Measurements from ENCODE around the gene CHST3. TPM values are rescaled to one million over a fixed set of nuclear protein-coding genes. Genes with fewer than 3 reads are reported as not detected.

CHST3 gene
- total RNA-seq, 1 experiment from 2014 or later, result 6.1 TPM

DNA sequence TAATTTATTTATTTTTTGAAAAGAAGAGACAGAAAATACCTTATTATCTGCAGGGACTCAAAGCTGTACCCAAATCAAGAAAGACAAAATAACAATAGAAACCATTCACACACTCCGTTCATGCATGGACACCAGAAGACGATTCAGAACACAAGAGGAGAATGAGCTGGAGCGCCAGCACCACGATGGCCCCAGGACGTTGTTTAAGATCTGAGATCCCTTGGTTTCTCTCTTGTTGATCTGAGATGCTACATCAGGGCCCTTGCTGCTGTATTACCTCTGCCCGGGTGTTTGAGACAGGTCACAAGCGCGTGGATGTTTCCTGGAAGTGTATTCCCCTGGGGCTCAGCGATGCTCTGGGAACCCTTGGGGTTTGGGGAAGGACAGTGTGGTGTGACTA is 46.8 kb downstream of the CHST3 start:
- Histone ChIP-seq H3K27me3 (ENCODE audit: insufficient read depth, low read length) (no peaks in the 10 kb centered on the region), H3K4me1 (ENCODE audit: insufficient read depth, low read length) (no peaks in the 10 kb centered on the region), H3K4me2 (ENCODE audit: insufficient read depth, insufficient read length, low read length) (no peak overlapping the region), H3K9ac (ENCODE audit: extremely low read depth, insufficient read length, low read length) (no peak overlapping the region), H3K14ac (ENCODE audit: insufficient read depth, low read length) (no peak overlapping the region), H4K20me1 (ENCODE audit: control insufficient read depth, insufficient read depth, insufficient read length) (no peaks in the 10 kb centered on the region), H2BK12ac (ENCODE audit: insufficient read length, low read depth, low read length) (no peak overlapping the region), H4K5ac (ENCODE audit: insufficient read length, low read depth, low read length) (no peak overlapping the region), H2AK5ac (ENCODE audit: insufficient read length, low read length) (no peak overlapping the region), H3K27ac (ENCODE audit: insufficient read length, low read depth, low read length) (no peak overlapping the region), H2BK5ac (ENCODE audit: insufficient read length, low read length) (no peak overlapping the region), H3K79me2 (ENCODE audit: insufficient read depth, low read length) (no peaks in the 10 kb centered on the region), H3K18ac (ENCODE audit: insufficient read length, low read depth, low read length) (no peak overlapping the region), H2BK120ac (ENCODE audit: low read depth, low read length, poor library complexity, severe bottlenecking) (no peak overlapping the region), H3K23me2 (ENCODE audit: insufficient read length, low read depth, low read length, poor library complexity, severe bottlenecking) (no peaks in the 10 kb centered on the region), H3K9me3 (ENCODE audit: control insufficient read depth, low read depth, low read length) (no peaks in the 10 kb centered on the region), H2AFZ (ENCODE audit: low read length) (no peak overlapping the region), H3T11ph (ENCODE audit: low read length) (no peak overlapping the region), H2BK15ac (ENCODE audit: low read depth, low read length) (no peak overlapping the region), H4K8ac (replicated peaks; ENCODE audit: insufficient read length, low read depth, low read length) (no peak overlapping the region), H4K91ac (ENCODE audit: insufficient read length, low read depth, low read length) (no peak overlapping the region), H2BK20ac (ENCODE audit: low read depth, low read length, poor library complexity, severe bottlenecking) (no peak overlapping the region), H3K4ac (ENCODE audit: low read depth, low read length) (no peak overlapping the region), H3K79me1 (ENCODE audit: insufficient read depth, low read depth, low read length, poor library complexity, severe bottlenecking) (no peaks in the 10 kb centered on the region), H3K23ac (ENCODE audit: insufficient read length, low read depth, low read length) (no peak overlapping the region), H3K56ac (ENCODE audit: insufficient read length, low read depth, low read length) (no peak overlapping the region)
- H3K27ac Mint-ChIP-seq, result no peak overlapping the region
- no peaks in the 10 kb centered on the region; the same call in 1 of the 2 replicates for H3K27me3 Mint-ChIP-seq (ENCODE audit: low read depth)
- TF ChIP-seq, protein P1, sequence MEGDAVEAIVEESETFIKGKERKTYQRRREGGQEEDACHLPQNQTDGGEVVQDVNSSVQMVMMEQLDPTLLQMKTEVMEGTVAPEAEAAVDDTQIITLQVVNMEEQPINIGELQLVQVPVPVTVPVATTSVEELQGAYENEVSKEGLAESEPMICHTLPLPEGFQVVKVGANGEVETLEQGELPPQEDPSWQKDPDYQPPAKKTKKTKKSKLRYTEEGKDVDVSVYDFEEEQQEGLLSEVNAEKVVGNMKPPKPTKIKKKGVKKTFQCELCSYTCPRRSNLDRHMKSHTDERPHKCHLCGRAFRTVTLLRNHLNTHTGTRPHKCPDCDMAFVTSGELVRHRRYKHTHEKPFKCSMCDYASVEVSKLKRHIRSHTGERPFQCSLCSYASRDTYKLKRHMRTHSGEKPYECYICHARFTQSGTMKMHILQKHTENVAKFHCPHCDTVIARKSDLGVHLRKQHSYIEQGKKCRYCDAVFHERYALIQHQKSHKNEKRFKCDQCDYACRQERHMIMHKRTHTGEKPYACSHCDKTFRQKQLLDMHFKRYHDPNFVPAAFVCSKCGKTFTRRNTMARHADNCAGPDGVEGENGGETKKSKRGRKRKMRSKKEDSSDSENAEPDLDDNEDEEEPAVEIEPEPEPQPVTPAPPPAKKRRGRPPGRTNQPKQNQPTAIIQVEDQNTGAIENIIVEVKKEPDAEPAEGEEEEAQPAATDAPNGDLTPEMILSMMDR (conservative IDR thresholded peaks at IDR 0.05), result no peak
- peaks cover 0 to 8% (median 2%) of the 10 kb centered on the region in 3 experiments; a peak in 2 of 7 replicates for H3K36me3 Mint-ChIP-seq (ENCODE audit: insufficient read depth in 1 of 3, low read depth in 3 of 3)
- WGBS (ENCODE audit: extremely low coverage, insufficient read length, low lambda C conversion rate), result no CpG with 5 or more reads among the region's 9 CpGs
- DNase-seq, result no peak
- peaks cover 0 to 3% of the 10 kb centered on the region in 2 experiments for H3K4me1 Mint-ChIP-seq
- H3K4me3 Mint-ChIP-seq, result no peak overlapping the region
- no peaks in the 10 kb centered on the region for H3K9me3 Mint-ChIP-seq

Measured in H9 (cell line).